ENCODE results near the gene CPSF6.
A peak's percentile ranks its signal among the peaks of the same experiment; 100 is the strongest.

The CPSF6 gene

DNA sequence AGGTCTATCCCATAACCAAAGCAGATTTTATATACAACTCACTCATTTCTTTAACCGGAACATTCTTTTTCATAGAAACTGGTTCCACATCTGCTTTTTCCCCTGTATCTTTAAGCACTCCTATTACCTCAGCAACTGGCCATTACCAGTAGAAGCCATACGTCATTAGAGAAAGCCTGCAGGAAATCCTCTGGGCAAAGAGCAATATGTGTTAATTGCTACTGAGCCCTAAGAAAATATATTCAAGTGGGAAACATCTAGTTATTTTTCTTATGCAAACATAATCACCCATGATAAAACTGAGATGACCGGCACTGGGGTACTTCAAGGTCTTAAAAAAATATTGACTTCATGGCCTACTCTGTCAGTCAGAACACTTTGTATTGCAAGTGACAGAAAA is 28.2 kb upstream of the CPSF6 start:
- H2AK5ac ChIP-seq (ENCODE audit: low read length) = no peak overlapping the region
- H3K18ac ChIP-seq (ENCODE audit: low read length) = no peak overlapping the region
- no peak overlapping the region for H3K9ac ChIP-seq (ENCODE audit: low read length)
- no peaks in the 10 kb centered on the region for H3K79me2 ChIP-seq (ENCODE audit: control insufficient read depth, insufficient read depth, low read length)
- H3K4me1 ChIP-seq (ENCODE audit: control insufficient read depth, low read depth, low read length) = no peaks in the 10 kb centered on the region
- H3K4ac ChIP-seq (ENCODE audit: low read depth, low read length) = no peak overlapping the region
- DNase-seq = no peak
- no peak overlapping the region for H3K4me3 ChIP-seq (ENCODE audit: low read length)
- H3K79me1 ChIP-seq (ENCODE audit: low read length) = no peaks in the 10 kb centered on the region
- H2BK15ac ChIP-seq (replicated peaks; ENCODE audit: low read depth) = no peak overlapping the region
- no peak overlapping the region for H3K27ac ChIP-seq (ENCODE audit: low read depth, low read length)
- H4K5ac ChIP-seq (ENCODE audit: low read length) = no peak overlapping the region
- H3K23ac ChIP-seq (ENCODE audit: low read length) = no peak overlapping the region
- H3K27me3 ChIP-seq (ENCODE audit: insufficient read depth, low read length, poor library complexity) = no peaks in the 10 kb centered on the region
- no peaks in the 10 kb centered on the region for H3K36me3 ChIP-seq (ENCODE audit: control insufficient read depth, insufficient read depth, low read length)
- H2BK5ac ChIP-seq (ENCODE audit: low read length) = no peak overlapping the region
- no peak overlapping the region for H2BK120ac ChIP-seq (ENCODE audit: low read depth, low read length)
- no peak overlapping the region for H3K4me2 ChIP-seq (ENCODE audit: low read length)
- no CpG with 5 or more reads among the region's 3 CpGs for WGBS (ENCODE audit: extremely low coverage, insufficient coverage, low lambda C conversion rate)
- H3K56ac ChIP-seq (ENCODE audit: low read length) = no peak overlapping the region
- no peak overlapping the region for H4K8ac ChIP-seq (ENCODE audit: low read depth, low read length)

- Histone ChIP-seq H2AK5ac (ENCODE audit: low read length) (no peak overlapping the region), H3K79me2 (ENCODE audit: control insufficient read depth, insufficient read depth, low read length) (no peaks in the 10 kb centered on the region), H2BK5ac (ENCODE audit: low read length) (no peak overlapping the region), H3K4me2 (ENCODE audit: low read length) (no peak overlapping the region), H2BK15ac (replicated peaks; ENCODE audit: low read depth) (no peak overlapping the region), H3K27ac (ENCODE audit: low read depth, low read length) (no peak overlapping the region), H3K4me3 (ENCODE audit: low read length) (no peak overlapping the region), H2BK120ac (ENCODE audit: low read depth, low read length) (no peak overlapping the region), H3K4me1 (ENCODE audit: control insufficient read depth, low read depth, low read length) (no peaks in the 10 kb centered on the region), H3K79me1 (ENCODE audit: low read length) (no peaks in the 10 kb centered on the region), H3K36me3 (ENCODE audit: control insufficient read depth, insufficient read depth, low read length) (no peaks in the 10 kb centered on the region), H3K27me3 (ENCODE audit: insufficient read depth, low read length, poor library complexity) (no peaks in the 10 kb centered on the region), H3K18ac (ENCODE audit: low read length) (no peak overlapping the region), H3K23ac (ENCODE audit: low read length) (no peak overlapping the region), H3K4ac (ENCODE audit: low read depth, low read length) (no peak overlapping the region), H4K5ac (ENCODE audit: low read length) (no peak overlapping the region), H3K56ac (ENCODE audit: low read length) (no peak overlapping the region), H4K8ac (ENCODE audit: low read depth, low read length) (no peak overlapping the region), H3K9ac (ENCODE audit: low read length) (no peak overlapping the region)
- no CpG with 5 or more reads among the region's 1 CpG for WGBS (ENCODE audit: extremely low coverage, insufficient coverage, low lambda C conversion rate)
- no peak for DNase-seq
These were observed 25.2 kb upstream of the CPSF6 start for GRCh38 chr12:69214169-69214568.

- no peak overlapping the region for H2BK120ac ChIP-seq (ENCODE audit: low read depth, low read length)
- no peak overlapping the region for H4K5ac ChIP-seq (ENCODE audit: low read length)
- no peak overlapping the region for H2BK5ac ChIP-seq (ENCODE audit: low read length)
- no peak overlapping the region for H4K8ac ChIP-seq (ENCODE audit: low read depth, low read length)
- no peak overlapping the region for H3K4me3 ChIP-seq (ENCODE audit: low read length)
- H3K56ac ChIP-seq (ENCODE audit: low read length) = no peak overlapping the region
- no peak overlapping the region for H3K18ac ChIP-seq (ENCODE audit: low read length)
- no peak overlapping the region for H2AK5ac ChIP-seq (ENCODE audit: low read length)
- no peak for DNase-seq
- no peak overlapping the region for H3K4me2 ChIP-seq (ENCODE audit: low read length)
- H2BK15ac ChIP-seq (replicated peaks; ENCODE audit: low read depth) = no peak overlapping the region
- no peaks in the 10 kb centered on the region for H3K4me1 ChIP-seq (ENCODE audit: control insufficient read depth, low read depth, low read length)
- H3K27me3 ChIP-seq (ENCODE audit: insufficient read depth, low read length, poor library complexity) = no peaks in the 10 kb centered on the region
- no CpG with 5 or more reads among the region's 1 CpG for WGBS (ENCODE audit: extremely low coverage, insufficient coverage, low lambda C conversion rate)
- no peak overlapping the region for H3K23ac ChIP-seq (ENCODE audit: low read length)
- no peak overlapping the region for H3K9ac ChIP-seq (ENCODE audit: low read length)
- no peaks in the 10 kb centered on the region for H3K36me3 ChIP-seq (ENCODE audit: control insufficient read depth, insufficient read depth, low read length)
- H3K79me1 ChIP-seq (ENCODE audit: low read length) = no peaks in the 10 kb centered on the region
- no peaks in the 10 kb centered on the region for H3K79me2 ChIP-seq (ENCODE audit: control insufficient read depth, insufficient read depth, low read length)
- no peak overlapping the region for H3K4ac ChIP-seq (ENCODE audit: low read depth, low read length)
- no peak overlapping the region for H3K27ac ChIP-seq (ENCODE audit: low read depth, low read length)
These were observed 14.0 kb upstream of the CPSF6 start for GRCh38 chr12:69225251-69225910.

DNA sequence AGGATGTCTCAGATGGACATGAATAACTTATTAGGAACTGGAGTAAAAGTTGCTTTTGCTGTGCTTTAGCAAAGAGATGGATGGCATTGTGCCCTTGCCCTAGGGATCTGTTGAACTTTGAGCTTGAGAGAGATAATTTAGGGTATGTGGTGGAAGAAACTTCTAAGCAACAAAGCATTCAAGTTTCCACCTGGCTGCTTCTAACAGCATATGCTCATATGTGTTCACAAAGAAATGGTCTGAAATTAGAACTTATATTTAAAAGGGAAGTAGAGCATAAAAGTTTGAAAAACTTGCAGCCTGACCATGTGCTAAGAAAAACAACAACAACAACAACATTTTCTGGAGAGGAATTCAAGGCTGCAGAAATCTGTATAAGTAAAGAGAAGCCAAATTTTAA is 7.9 kb upstream of the CPSF6 start:
- no peak overlapping the region for H3K9ac ChIP-seq (ENCODE audit: low read length)
- no peak overlapping the region for H2BK15ac ChIP-seq (replicated peaks; ENCODE audit: low read depth)
- H4K8ac ChIP-seq (ENCODE audit: low read depth, low read length) = no peak overlapping the region
- DNase-seq = no peak
- no peaks in the 10 kb centered on the region for H3K79me2 ChIP-seq (ENCODE audit: control insufficient read depth, insufficient read depth, low read length)
- no peak overlapping the region for H2BK120ac ChIP-seq (ENCODE audit: low read depth, low read length)
- H3K18ac ChIP-seq (ENCODE audit: low read length) = no peak overlapping the region
- H2AK5ac ChIP-seq (ENCODE audit: low read length) = no peak overlapping the region
- no peak overlapping the region for H3K23ac ChIP-seq (ENCODE audit: low read length)
- no peaks in the 10 kb centered on the region for H3K4me1 ChIP-seq (ENCODE audit: control insufficient read depth, low read depth, low read length)
- no peak overlapping the region for H3K56ac ChIP-seq (ENCODE audit: low read length)
- H3K4me3 ChIP-seq (ENCODE audit: low read length) = no peak overlapping the region
- H3K4me2 ChIP-seq (ENCODE audit: low read length) = no peak overlapping the region
- H2BK5ac ChIP-seq (ENCODE audit: low read length) = no peak overlapping the region
- no peaks in the 10 kb centered on the region for H3K36me3 ChIP-seq (ENCODE audit: control insufficient read depth, insufficient read depth, low read length)
- no peaks in the 10 kb centered on the region for H3K27me3 ChIP-seq (ENCODE audit: insufficient read depth, low read length, poor library complexity)
- H3K79me1 ChIP-seq (ENCODE audit: low read length) = no peaks in the 10 kb centered on the region
- H4K5ac ChIP-seq (ENCODE audit: low read length) = no peak overlapping the region
- no peak overlapping the region for H3K4ac ChIP-seq (ENCODE audit: low read depth, low read length)
- H3K27ac ChIP-seq (ENCODE audit: low read depth, low read length) = no peak overlapping the region

- H4K8ac ChIP-seq (ENCODE audit: low read depth, low read length) = peak overlapping the region; percentile 56
- peaks cover 39% of the 10 kb centered on the region for H3K79me2 ChIP-seq (ENCODE audit: control insufficient read depth, insufficient read depth, low read length)
- H3K9ac ChIP-seq (ENCODE audit: low read length) = peak overlapping the region; percentile 76
- no peak overlapping the region for H2BK5ac ChIP-seq (ENCODE audit: low read length)
- peak overlapping the region; percentile 84 for H3K56ac ChIP-seq (ENCODE audit: low read length)
- WGBS (ENCODE audit: extremely low coverage, insufficient coverage, low lambda C conversion rate) = no CpG with 5 or more reads among the region's 16 CpGs
- no peaks in the 10 kb centered on the region for H3K36me3 ChIP-seq (ENCODE audit: control insufficient read depth, insufficient read depth, low read length)
- H3K4me3 ChIP-seq (ENCODE audit: low read length) = peak overlapping the region; percentile 36
- H3K4ac ChIP-seq (ENCODE audit: low read depth, low read length) = no peak overlapping the region
- H3K4me1 ChIP-seq (ENCODE audit: control insufficient read depth, low read depth, low read length) = peaks cover 4% of the 10 kb centered on the region
- H3K18ac ChIP-seq (ENCODE audit: low read length) = no peak overlapping the region
- H3K27me3 ChIP-seq (ENCODE audit: insufficient read depth, low read length, poor library complexity) = no peaks in the 10 kb centered on the region
- H4K5ac ChIP-seq (ENCODE audit: low read length) = peak overlapping the region; percentile 68
- H3K23ac ChIP-seq (ENCODE audit: low read length) = no peak overlapping the region
- no peak for DNase-seq
- no peak overlapping the region for H2AK5ac ChIP-seq (ENCODE audit: low read length)
- peak overlapping the region; percentile 80 for H3K4me2 ChIP-seq (ENCODE audit: low read length)
- H2BK15ac ChIP-seq (replicated peaks; ENCODE audit: low read depth) = no peak overlapping the region
- H2BK120ac ChIP-seq (ENCODE audit: low read depth, low read length) = no peak overlapping the region
- peak overlapping the region; percentile 70 for H3K27ac ChIP-seq (ENCODE audit: low read depth, low read length)
- H3K79me1 ChIP-seq (ENCODE audit: low read length) = no peaks in the 10 kb centered on the region
These were observed 599 bp upstream of the CPSF6 start for GRCh38 chr12:69238589-69239351.

Data from mesendoderm (in vitro differentiated cells).